BJ (cell line): ENCODE results near the gene LMBRD1. TPM values are rescaled to one million over a fixed set of nuclear protein-coding genes. Genes with fewer than 3 reads are reported as not detected.
"Not testable (repeated sequence)": the region's sequence is repeated elsewhere in the genome, so short reads cannot be mapped to it uniquely, and the experiment has no call there.

Experiments used
- CTCF ChIA-PET: fragments of 350-600 bp; formaldehyde crosslinking; extraction: SDS; loops from one replicate; lab custom pipeline; 2021; ENCODE audit warnings: antibody characterized with exemption, inconsistent platforms; lab: Yijun Ruan, JAX
- POLR2A ChIA-PET: fragments of 300-600 bp; sonication (Branson Sonifier 250); formaldehyde crosslinking; extraction: SDS; loops from one replicate; lab custom pipeline; 2021; ENCODE audit warnings: antibody characterized with exemption; lab: Charles Lee
- DNase-seq: peaks from one replicate; pipeline ENCODE4 v3.0.0-alpha.2; 2011; ENCODE audit warnings: low read depth
- H3K27me3 ChIP-seq: 2 replicates; pipeline ENCODE4 v1.6.0; 2011; ENCODE audit warnings: low read length; ENCODE audit not compliant: control insufficient read depth, insufficient read depth
- H3K36me3 ChIP-seq: 2 replicates; pipeline ENCODE4 v1.5.1; 2011; ENCODE audit warnings: low read length; ENCODE audit not compliant: control insufficient read depth, insufficient read depth
- H3K4me3 ChIP-seq: 2 replicates; pipeline ENCODE4 v1.5.1; 2011; ENCODE audit warnings: low read depth, mild to moderate bottlenecking, control low read depth, low read length
- polyA plus RNA-seq: library from polyadenylated mRNA; depleted of rRNA; stranded (reverse); fragments of >200 nt; gene quantifications from 2 replicates; pipeline ENCODE4 v1.2.3, GENCODE V29; 2011
- TF ChIP-seq, protein P1 (sequence below): IDR thresholded peaks from 2 replicates; pipeline ENCODE4 v1.5.1; 2011; ENCODE audit warnings: low read depth, mild to moderate bottlenecking, control low read depth, inconsistent platforms, low read length, moderate library complexity; ENCODE audit not compliant: insufficient read depth

LMBRD1 gene
- polyA plus RNA-seq, 1 experiment = 9.0 TPM

- CTCF ChIA-PET = no interaction called here
- no peak for DNase-seq
- POLR2A ChIA-PET = no interaction called here
These were observed 105.8 kb downstream of the LMBRD1 start for GRCh38 chr6:69690986-69691385.

DNA sequence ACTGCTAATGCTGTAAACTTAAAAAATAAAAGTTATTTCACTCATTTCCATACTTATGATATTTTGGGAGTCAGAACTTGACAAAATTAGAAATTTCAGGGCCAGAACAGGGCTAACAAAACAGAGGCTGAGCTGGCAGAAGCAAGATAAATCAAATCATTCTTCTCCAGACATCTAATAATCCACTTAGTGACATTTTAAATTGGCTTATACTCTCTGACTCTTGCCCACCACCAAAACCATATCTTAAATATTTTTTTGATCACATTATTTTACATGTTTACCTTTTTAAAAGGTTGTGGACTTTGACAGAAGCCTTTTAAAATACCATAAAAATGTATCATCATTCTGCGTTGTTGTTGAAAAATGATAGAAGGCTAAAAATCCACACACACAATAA is 116.5 kb downstream of the LMBRD1 start:
- ChIA-PET CTCF (interaction anchor here (1.2 kb wide), 1 partner anchor 40 kb away, joined by 3 read pairs; no protein-coding TSS in a partner anchor), POLR2A (no interaction called here)
- Histone ChIP-seq H3K4me3 (no peak overlapping the region), H3K27me3 (no peaks in the 10 kb centered on the region), H3K36me3 (no peaks in the 10 kb centered on the region)
- TF ChIP-seq, protein P1, sequence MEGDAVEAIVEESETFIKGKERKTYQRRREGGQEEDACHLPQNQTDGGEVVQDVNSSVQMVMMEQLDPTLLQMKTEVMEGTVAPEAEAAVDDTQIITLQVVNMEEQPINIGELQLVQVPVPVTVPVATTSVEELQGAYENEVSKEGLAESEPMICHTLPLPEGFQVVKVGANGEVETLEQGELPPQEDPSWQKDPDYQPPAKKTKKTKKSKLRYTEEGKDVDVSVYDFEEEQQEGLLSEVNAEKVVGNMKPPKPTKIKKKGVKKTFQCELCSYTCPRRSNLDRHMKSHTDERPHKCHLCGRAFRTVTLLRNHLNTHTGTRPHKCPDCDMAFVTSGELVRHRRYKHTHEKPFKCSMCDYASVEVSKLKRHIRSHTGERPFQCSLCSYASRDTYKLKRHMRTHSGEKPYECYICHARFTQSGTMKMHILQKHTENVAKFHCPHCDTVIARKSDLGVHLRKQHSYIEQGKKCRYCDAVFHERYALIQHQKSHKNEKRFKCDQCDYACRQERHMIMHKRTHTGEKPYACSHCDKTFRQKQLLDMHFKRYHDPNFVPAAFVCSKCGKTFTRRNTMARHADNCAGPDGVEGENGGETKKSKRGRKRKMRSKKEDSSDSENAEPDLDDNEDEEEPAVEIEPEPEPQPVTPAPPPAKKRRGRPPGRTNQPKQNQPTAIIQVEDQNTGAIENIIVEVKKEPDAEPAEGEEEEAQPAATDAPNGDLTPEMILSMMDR = no peak
- no peak for DNase-seq

More at GRCh38 chr6:69690986-69691385, 105.8 kb downstream of the LMBRD1 start:
- TF ChIP-seq, protein P1 = no peak
- Histone ChIP-seq H3K36me3 (no peaks in the 10 kb centered on the region), H3K4me3 (no peak overlapping the region), H3K27me3 (no peaks in the 10 kb centered on the region)

- ChIA-PET CTCF (no interaction called here), POLR2A (no interaction called here)
These were observed 123.5 kb downstream of the LMBRD1 start for GRCh38 chr6:69673298-69673697.

DNA sequence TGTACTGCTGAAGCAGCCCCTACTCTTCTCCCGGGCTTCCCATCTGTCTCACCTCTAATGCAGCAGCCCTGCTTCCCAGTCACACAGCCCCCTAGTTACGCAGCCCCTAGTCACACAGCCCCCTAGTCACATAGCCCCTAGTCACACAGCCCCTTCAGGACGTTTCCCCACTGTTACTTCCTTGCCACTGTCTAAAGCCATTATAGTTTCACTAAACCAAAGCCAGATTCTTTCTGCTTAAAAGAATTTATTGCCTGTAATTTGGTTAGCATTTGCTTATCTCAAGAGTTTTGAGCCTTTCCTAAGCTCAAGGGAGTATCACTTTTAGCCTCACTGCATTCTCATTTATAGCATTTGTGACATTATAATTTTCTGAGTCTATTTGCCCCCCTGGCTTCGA is 127.9 kb downstream of the LMBRD1 start:
- TF ChIP-seq, protein P1 = no peak
- no peak overlapping the region for H3K4me3 ChIP-seq
- no peak for DNase-seq
- ChIA-PET CTCF (no interaction called here), POLR2A (no interaction called here)
- H3K36me3 ChIP-seq = no peaks in the 10 kb centered on the region
- no peaks in the 10 kb centered on the region for H3K27me3 ChIP-seq

More at GRCh38 chr6:69673298-69673697, 123.5 kb downstream of the LMBRD1 start:
- no peak for DNase-seq
- Histone ChIP-seq H3K36me3 (no peaks in the 10 kb centered on the region), H3K27me3 (no peaks in the 10 kb centered on the region), H3K4me3 (no peak overlapping the region)
- TF ChIP-seq, protein P1 = no peak

- POLR2A ChIA-PET, H3K36me3 ChIP-seq, H3K27me3 ChIP-seq, H3K4me3 ChIP-seq, DNase-seq: not testable (repeated sequence)
- CTCF ChIA-PET = interaction anchor here (0.6 kb wide), 1 partner anchor 778 kb away, joined by 3 read pairs; no protein-coding TSS in a partner anchor
These were observed 130.0 kb downstream of the LMBRD1 start for GRCh38 chr6:69666779-69667178.

- DNase-seq = no peak
- H3K36me3 ChIP-seq = no peaks in the 10 kb centered on the region
- no peak overlapping the region for H3K4me3 ChIP-seq
- TF ChIP-seq, protein P1 = no peak
- H3K27me3 ChIP-seq = no peaks in the 10 kb centered on the region
- POLR2A ChIA-PET = no interaction called here
- CTCF ChIA-PET = no interaction called here
These were observed 131.4 kb downstream of the LMBRD1 start for GRCh38 chr6:69665437-69665836.
